Colonic mucosa (tissue), 4 donors: Measurements from ENCODE around the gene ZDHHC7. TPM values are rescaled to one million over a fixed set of nuclear protein-coding genes. Genes with fewer than 3 reads are reported as not detected.

ENCODE experiments used
- DNase-seq: peaks from one replicate; pipeline ENCODE4 v3.0.0-alpha.2; 2020
- H3K27ac ChIP-seq: fragments of 200-600 bp; one replicate; pipeline ENCODE4 v1.8.0; 2021
- H3K27me3 ChIP-seq: fragments of 200-600 bp; one replicate; pipeline ENCODE4 v1.8.0; 2021
- H3K36me3 ChIP-seq: fragments of 200-600 bp; one replicate; pipeline ENCODE4 v1.8.0; 2021
- H3K4me1 ChIP-seq: fragments of 200-600 bp; one replicate; pipeline ENCODE4 v1.8.0; 2021; ENCODE audit warnings: mild to moderate bottlenecking
- H3K4me3 ChIP-seq: fragments of 200-600 bp; one replicate; pipeline ENCODE4 v1.8.0; 2021
- H3K9ac ChIP-seq, 2 donors: one replicate each; pipeline ENCODE4 v1.7.0; 2013; ENCODE audit warnings: control low read depth in 2 of 2, low read depth in 2 of 2, low read length in 2 of 2
- H3K9me3 ChIP-seq: fragments of 200-600 bp; one replicate; pipeline ENCODE4 v1.8.0; 2021
- intact Hi-C: fragments of 100-400 bp; cut with DNase I; formaldehyde crosslinking; loops from one replicate; pipeline ENCODE4 v1.14.1; 2022
- total RNA-seq, 2 donors: library from RNA; stranded (reverse); fragmentation: NEBNext Ultra II Directional in 1 of 2; extraction: Animal tissue kit (Norgen Biotek cat#: 25700) in 1 of 2; gene quantifications; one replicate each; pipeline ENCODE4 v1.2.1, GENCODE V29; 2021
- TF ChIP-seq, protein P1 (sequence below): fragments of 200-600 bp; IDR thresholded peaks from one replicate; pipeline ENCODE4 v1.8.0; 2022; ENCODE audit warnings: antibody characterized with exemption, mild to moderate bottlenecking
- donor health status: healthy.
- donor health status: DM: no; HTN: no; CAD: no.
- donor health status: DM: no; HTN: no; CAD: no.

The ZDHHC7 gene
- total RNA-seq, 2 donors from 2014 or later: 55.1 to 67.8 TPM

GRCh38 chr16:85011846-85012284 is 530 bp upstream of the ZDHHC7 start:
- Histone ChIP-seq H3K27me3 (no peaks in the 10 kb centered on the region), H3K36me3 (no peaks in the 10 kb centered on the region), H3K27ac (peak overlapping the region; percentile 86), H3K9ac (peak overlapping the region; percentile 86 to 93), H3K4me3 (peak overlapping the region; percentile 78), H3K4me1 (peaks cover 7% of the 10 kb centered on the region), H3K9me3 (no peaks in the 10 kb centered on the region)
- TF ChIP-seq, protein P1, sequence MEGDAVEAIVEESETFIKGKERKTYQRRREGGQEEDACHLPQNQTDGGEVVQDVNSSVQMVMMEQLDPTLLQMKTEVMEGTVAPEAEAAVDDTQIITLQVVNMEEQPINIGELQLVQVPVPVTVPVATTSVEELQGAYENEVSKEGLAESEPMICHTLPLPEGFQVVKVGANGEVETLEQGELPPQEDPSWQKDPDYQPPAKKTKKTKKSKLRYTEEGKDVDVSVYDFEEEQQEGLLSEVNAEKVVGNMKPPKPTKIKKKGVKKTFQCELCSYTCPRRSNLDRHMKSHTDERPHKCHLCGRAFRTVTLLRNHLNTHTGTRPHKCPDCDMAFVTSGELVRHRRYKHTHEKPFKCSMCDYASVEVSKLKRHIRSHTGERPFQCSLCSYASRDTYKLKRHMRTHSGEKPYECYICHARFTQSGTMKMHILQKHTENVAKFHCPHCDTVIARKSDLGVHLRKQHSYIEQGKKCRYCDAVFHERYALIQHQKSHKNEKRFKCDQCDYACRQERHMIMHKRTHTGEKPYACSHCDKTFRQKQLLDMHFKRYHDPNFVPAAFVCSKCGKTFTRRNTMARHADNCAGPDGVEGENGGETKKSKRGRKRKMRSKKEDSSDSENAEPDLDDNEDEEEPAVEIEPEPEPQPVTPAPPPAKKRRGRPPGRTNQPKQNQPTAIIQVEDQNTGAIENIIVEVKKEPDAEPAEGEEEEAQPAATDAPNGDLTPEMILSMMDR: no peak
- no peak for DNase-seq
- intact Hi-C loops: no loop called here

- peak overlapping the region; percentile 86 to 94 for H3K9ac ChIP-seq
- H3K27ac ChIP-seq: peak overlapping the region; percentile 86
- no peaks in the 10 kb centered on the region for H3K36me3 ChIP-seq
- no peak for DNase-seq
- intact Hi-C loops: no loop called here
- no peaks in the 10 kb centered on the region for H3K9me3 ChIP-seq
- no peaks in the 10 kb centered on the region for H3K27me3 ChIP-seq
- H3K4me3 ChIP-seq: peak overlapping the region; percentile 78
- H3K4me1 ChIP-seq: peaks cover 7% of the 10 kb centered on the region
- TF ChIP-seq, protein P1: no peak
These were observed 847 bp downstream of the ZDHHC7 start for GRCh38 chr16:85010446-85010930.

- no peak overlapping the region for H3K9ac ChIP-seq
- TF ChIP-seq, protein P1: no peak
- peaks cover 14% of the 10 kb centered on the region for H3K4me1 ChIP-seq
- H3K36me3 ChIP-seq: no peaks in the 10 kb centered on the region
- no peak overlapping the region for H3K27ac ChIP-seq
- no peaks in the 10 kb centered on the region for H3K9me3 ChIP-seq
- no peak for DNase-seq
- H3K27me3 ChIP-seq: no peaks in the 10 kb centered on the region
- H3K4me3 ChIP-seq: no peak overlapping the region
- intact Hi-C loops: no loop called here
These were observed 3.1 kb downstream of the ZDHHC7 start for GRCh38 chr16:85008271-85008670.

DNA sequence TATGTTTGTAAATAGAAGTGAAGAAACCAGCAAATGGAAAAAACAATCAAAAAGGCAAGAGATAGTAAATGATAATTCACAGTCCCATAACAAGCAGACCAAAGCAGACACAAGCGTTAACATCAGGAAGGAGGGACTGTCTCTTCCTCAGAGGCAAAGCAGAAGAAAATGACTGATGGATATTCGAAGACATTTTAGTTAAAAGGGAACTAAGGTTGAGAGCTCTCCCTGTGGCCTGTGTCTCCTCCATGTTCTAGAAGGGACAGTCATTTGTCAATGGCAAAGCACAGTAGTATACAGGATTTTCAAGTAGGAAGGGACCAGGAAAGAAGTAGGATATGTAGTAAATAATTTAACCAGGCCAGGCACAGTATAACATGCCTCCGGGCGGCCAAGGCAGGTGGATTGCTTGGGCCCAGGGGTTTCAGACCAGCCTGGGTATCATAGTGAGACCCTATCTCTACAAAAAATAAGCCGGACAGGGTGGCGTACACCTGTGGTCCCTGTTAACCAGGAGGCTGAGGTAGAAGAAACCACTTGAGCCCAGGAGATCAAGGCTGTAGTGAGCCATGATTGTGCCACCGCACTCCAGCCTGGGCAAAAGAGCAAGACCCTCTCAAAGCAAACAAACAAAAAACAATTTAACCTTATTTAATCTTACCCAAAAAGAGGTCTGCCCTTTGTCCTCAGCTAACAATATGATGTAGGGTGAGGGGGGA is 3.7 kb downstream of the ZDHHC7 start:
- DNase-seq: no peak
- Histone ChIP-seq H3K9ac (no peak overlapping the region), H3K4me3 (no peak overlapping the region), H3K36me3 (no peaks in the 10 kb centered on the region), H3K4me1 (peaks cover 19% of the 10 kb centered on the region), H3K9me3 (no peaks in the 10 kb centered on the region), H3K27me3 (no peaks in the 10 kb centered on the region), H3K27ac (no peak overlapping the region)
- intact Hi-C loops: no loop called here
- TF ChIP-seq, protein P1: no peak

GRCh38 chr16:85006639-85007038 is 4.7 kb downstream of the ZDHHC7 start:
- no peak for DNase-seq
- TF ChIP-seq, protein P1: no peak
- Histone ChIP-seq H3K27me3 (no peaks in the 10 kb centered on the region), H3K9me3 (no peaks in the 10 kb centered on the region), H3K4me1 (peaks cover 22% of the 10 kb centered on the region), H3K4me3 (no peak overlapping the region), H3K9ac (no peak overlapping the region), H3K27ac (no peak overlapping the region), H3K36me3 (no peaks in the 10 kb centered on the region)
- intact Hi-C loops: no loop called here
